GM18498 (cell line): ENCODE results near the gene LRRC10B.

Source experiments
- ATAC-seq: cut with Tn5 transposase; IDR thresholded peaks from one replicate; pipeline ENCODE4 v1.9.1; 2021; ENCODE audit warnings: mild to moderate bottlenecking, moderate library complexity; ENCODE audit not compliant: unreplicated experiment

Gene LRRC10B

GRCh38 chr11:61543606-61544306 lies 35.2 kb downstream of the LRRC10B start:
- no peak for ATAC-seq

- no peak for ATAC-seq
These were observed 35.9 kb downstream of the LRRC10B start for GRCh38 chr11:61544466-61544865.

DNA sequence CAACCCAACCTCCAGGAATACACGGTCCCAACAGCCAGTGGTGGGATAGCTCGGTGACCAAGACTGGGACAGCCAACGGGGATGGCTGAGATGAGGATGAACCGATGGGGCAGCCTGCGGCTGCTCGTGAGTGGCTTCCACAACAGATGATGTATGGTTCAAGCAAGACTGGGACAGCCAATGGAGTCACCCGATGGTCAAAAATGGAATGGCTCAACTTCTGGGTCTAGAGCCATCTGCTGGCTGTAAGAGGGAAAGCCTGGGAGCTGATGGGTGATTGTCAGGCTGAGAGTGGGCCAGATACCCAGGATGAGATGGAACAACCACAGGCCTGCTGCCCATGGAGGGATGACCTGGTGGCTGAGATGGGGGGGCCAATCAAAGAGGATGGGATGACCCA lies 36.8 kb downstream of the LRRC10B start:
- no peak for ATAC-seq

DNA sequence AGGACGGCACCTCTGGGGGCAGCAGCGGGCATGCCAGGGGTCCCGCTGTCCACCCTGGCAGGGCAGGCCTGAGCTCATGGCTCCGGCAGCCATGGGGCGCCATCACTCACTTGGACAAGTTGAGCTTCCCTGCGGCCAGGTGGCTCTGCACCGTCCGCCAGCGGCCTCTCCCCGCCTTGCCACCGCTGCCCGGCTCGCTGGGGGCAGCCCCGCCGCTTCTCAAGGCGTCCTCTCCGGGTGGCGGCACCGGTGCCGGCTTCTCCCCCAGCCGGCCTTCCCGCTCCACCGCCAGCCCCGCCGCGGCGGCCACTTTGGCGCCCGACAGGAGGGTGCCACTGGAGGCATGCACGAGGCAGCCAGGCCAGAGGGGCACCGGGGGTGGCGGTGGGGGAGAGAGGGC lies 37.4 kb downstream of the LRRC10B start:
- ATAC-seq: no peak

DNA sequence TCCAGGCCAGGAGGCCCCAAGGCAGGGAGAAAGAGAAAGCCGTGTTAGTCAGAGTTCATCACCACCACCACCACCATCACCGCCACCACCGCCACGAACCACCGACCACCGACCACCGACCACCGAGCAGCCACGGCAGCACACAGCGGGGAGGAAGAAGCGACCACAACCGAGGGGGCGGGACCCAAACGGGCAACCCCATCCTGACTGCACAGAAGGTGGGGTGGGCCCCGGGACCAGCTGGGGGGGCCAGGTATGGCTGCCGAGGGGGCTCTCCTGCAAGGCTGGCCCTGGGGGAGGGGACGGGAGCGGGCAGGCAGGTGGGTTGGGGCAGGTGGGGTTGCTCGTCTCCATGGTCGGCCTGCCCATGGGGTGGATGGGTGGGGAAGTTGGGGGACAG lies 38.1 kb downstream of the LRRC10B start:
- ATAC-seq: no peak

DNA sequence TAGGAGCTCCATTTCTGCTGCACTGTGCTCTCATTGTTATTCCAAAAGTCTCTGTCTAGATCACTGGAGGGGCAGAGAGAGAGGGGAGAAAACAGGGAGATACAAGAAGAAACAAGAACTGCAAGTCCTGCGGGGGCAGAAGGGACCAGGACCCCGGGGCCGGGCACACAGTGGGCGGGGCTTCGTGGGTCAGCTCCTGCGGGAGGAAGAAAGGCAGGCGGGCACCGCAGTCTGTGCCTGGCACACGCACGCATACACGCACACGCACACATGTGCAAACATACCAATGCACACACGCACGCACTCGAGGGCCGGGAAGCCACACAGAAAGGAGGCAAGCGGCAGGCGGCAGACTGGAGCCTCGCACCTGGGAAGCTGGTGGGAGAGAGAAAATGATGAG lies 38.7 kb downstream of the LRRC10B start:
- no peak for ATAC-seq

- no peak for ATAC-seq
These were observed 40.6 kb downstream of the LRRC10B start for GRCh38 chr11:61549177-61549576.

DNA sequence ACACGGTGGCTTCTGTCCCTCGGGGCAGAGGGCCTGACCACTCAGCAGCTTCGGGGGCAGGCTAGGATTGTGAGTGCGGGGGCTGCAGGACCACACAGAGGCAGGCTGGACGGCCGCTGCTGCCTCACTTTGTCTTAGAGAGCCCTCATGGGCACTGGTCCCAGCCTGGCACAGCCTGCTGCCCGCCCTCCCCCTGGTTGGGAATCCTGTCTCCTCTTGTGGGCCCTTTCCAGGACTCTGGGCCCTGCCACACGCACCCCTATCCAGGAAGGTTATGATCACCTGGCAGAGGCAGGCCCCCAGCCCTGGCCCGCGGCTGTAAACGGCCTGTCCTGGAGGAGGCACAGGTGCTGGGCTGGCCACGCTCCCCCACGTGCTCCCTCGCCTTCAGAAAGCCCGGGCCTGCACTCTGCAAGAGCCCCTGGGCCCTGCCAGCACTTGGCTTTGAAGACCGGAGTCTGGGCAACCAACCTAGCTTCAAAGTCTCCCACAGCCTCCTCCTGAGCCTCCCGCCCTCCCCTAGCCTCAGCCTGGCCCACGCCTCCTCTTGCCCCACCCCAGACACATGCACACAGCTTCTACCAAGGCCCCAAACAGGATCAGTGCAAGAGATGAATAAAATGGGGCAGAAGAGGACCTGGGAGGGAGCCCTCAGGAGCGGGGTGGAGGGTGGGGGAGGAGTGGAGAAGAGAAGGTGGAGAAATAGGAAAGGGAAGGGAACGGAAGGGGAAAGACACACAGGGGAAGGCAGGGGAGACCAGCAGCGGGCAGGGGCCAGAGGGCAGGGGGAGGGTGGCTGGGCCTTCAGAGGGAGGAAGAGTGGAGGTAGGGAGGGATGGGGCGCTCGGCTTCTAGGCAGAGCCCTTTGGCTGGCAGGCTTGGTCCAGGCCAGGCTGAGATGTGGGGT lies 41.4 kb downstream of the LRRC10B start:
- no peak for ATAC-seq

- no peak for ATAC-seq
These were observed 42.2 kb downstream of the LRRC10B start for GRCh38 chr11:61550665-61551227.

DNA sequence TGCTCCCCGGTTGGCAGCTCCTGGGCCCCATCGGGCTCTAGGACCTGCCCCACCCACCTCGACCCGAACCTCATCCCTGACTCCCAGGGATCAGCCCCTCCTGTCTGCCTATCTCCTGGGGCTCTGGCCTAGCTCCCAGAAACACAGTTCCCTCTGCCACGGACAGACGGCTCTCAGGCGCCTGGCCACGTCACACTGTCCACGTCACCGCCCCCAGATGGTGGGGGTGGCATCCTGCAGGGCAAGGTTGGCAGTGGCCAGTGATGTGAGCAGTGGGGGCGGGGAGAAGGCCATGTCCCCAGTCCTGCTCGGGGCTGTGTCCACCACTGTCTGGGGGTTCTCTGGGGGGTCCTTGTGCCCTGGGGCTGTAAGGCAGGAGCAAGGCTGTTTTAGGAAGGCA lies 43.1 kb downstream of the LRRC10B start:
- no peak for ATAC-seq

DNA sequence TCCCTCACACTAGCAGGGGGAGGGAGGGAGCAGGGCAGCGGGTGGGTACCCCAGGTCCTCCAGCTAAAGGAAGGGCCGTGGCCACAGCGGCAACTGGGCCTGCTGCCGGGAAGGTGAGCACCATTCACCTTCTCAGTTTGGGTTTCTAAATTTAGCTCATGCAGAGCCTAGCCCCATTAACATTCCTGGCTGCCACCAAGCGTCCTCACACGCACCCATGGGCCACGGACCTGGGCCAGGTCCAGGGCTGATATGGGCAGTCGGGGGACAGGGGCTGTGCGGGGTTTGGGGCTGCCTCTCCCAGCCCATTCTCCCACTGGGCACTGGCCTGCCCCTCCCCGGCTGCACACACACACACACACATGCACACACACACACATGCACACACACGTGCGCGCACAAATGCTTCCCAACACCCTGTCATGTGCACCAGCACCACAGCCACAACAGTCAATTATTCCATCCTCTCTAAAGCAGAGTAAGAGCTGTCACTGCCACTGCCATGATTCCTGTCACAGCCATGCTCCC lies 43.6 kb downstream of the LRRC10B start:
- no peak for ATAC-seq

- no peak for ATAC-seq
These were observed 45.0 kb downstream of the LRRC10B start for GRCh38 chr11:61553373-61554171.

DNA sequence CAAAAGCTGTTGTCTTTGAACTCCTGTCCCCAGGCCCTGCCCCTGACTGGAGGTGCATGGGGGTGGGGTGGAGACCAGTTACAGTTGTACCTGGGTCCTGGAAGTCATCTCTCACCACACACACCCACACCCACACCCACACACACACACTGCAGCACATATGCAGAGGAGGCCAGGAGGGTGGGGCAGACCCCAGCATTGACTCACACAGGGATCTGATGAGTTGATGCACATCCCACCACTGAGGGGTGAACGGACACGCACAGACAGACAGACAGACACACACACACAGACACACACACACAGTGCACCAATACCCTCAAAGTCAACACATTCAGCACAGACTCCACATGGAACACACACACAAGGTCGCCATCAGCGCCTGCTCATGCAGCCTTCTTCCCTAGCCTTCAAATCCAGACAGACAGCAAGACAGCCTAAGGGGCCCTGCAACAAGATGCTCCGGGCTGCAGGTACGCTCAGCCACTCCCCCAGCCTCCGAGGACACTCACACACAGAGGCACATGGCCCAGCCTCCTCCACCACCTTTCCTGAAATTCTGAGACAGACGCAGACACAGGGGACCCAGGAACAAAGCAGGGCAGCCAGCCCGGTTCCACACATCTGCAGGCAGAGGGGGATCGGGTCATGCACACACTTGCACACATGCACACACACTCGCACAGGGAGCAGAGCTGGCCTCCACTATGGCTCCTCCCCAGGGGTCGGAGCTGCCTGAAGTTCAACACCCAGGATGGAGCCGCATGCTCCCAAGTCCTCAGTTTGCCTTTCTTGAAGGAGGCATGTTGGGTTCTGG lies 45.8 kb downstream of the LRRC10B start:
- ATAC-seq: no peak

- no peak for ATAC-seq
These were observed 46.8 kb downstream of the LRRC10B start for GRCh38 chr11:61555051-61555969.

DNA sequence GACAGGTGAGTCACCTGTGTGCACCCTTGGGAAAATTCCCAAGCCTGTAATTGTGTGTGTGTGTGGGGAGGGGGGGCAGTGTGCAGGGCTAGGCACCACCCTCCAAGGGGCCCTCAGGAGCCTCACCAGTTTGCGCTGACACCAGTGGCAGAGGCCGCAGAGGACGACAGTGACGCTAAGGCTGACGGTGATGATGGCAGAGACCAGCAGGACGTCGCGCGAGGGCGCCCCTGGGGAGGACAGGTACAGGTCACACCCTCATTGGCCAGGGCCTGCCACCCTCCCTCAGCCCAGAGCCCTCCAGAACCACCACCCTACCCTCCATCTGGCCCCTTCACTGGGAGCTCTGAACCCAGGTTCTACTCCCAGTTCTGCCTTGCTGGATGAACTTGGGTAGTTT lies 47.4 kb downstream of the LRRC10B start:
- ATAC-seq: no peak

GRCh38 chr11:61556621-61557020 lies 48.1 kb downstream of the LRRC10B start:
- ATAC-seq: no peak
